ENCODE measurements around the gene MAP1LC3A.

DNA sequence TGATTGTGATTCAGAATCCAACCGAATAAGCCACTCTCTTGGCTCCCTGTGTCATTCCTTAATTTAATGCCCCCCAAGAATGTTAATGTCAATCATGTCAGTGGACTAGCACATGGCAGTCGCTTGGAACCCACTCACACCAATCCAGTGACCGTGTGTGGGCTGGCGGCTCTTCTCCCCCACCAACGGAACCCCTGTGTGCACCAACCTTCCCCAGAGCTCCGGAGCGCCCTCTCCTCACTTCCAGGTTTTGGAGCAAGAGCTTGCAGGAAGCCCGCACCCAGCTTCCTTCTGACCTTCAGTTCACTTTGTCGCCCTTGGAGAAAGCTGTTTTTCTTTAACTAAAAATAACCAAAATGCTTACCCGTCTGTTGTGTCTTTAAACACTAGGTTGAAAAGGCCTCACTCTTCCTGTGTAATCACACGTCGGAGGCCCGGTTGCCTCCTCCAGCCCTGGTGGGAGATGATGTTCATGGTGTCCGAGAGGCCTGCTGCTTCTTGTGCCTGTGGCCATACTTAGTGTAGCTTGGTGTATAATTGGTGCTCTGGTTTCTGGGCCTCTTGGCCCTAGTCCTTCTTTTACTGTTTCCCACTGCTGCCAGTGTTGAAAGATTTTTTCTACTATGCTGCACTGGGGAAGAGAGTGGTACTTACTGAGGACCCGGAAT is 17.8 kb upstream of the MAP1LC3A start:
- TF ChIP-seq CTCF (IDR thresholded peaks at IDR 0.05) (no peak), POLR2A (IDR thresholded peaks at IDR 0.05) (no peak), POLR2AphosphoS5 (IDR thresholded peaks at IDR 0.05; ENCODE audit: insufficient read depth in 1 of 2, low read depth in 1 of 2) (no peak)

Measured in vagina (tissue), 2 donors.